Neural cell (in vitro differentiated cells): Measurements from ENCODE around the gene ME1. TPM values are rescaled to one million over a fixed set of nuclear protein-coding genes. Genes with fewer than 3 reads are reported as not detected.

Experiments
- H2AFZ ChIP-seq: fragments of 200-600, 300-800 bp; sonication (generic), shearing (Covaris generic); 2 replicates; pipeline ENCODE4 v1.6.0; 2014; ENCODE audit warnings: low read depth, mild to moderate bottlenecking, antibody characterized with exemption, low read length, moderate library complexity
- H3F3A ChIP-seq: fragments of 200-600 bp; shearing (Covaris generic); 2 replicates; pipeline ENCODE4 v1.6.1; 2016; ENCODE audit warnings: mild to moderate bottlenecking, moderate library complexity, mixed read lengths, antibody characterized with exemption, low read length; ENCODE audit not compliant: insufficient read depth, poor library complexity, severe bottlenecking
- H3K27ac ChIP-seq: fragments of 200-600, 300-800 bp; sonication (generic), shearing (Covaris generic); 2 replicates; pipeline ENCODE4 v1.5.1; 2014; ENCODE audit warnings: mild to moderate bottlenecking, low read length, moderate library complexity
- H3K27me3 ChIP-seq: fragments of 300-800, 200-600 bp; sonication (generic), shearing (Covaris generic); 2 replicates; pipeline ENCODE4 v1.6.0; 2014; ENCODE audit warnings: mild to moderate bottlenecking, low read depth, low read length, moderate library complexity; ENCODE audit not compliant: insufficient read depth
- H3K36me3 ChIP-seq: fragments of 300-800, 200-600 bp; sonication (generic), shearing (Covaris generic); 2 replicates; pipeline ENCODE4 v1.5.1; 2014; ENCODE audit warnings: mild to moderate bottlenecking, antibody characterized with exemption, low read length, moderate library complexity; ENCODE audit not compliant: insufficient read depth
- H3K4me2 ChIP-seq: fragments of 300-800, 200-600 bp; sonication (generic), shearing (Covaris generic); 2 replicates; pipeline ENCODE4 v1.6.0; 2014; ENCODE audit warnings: mild to moderate bottlenecking, low read length
- H3K4me3 ChIP-seq: fragments of 300-800, 200-600 bp; sonication (generic), shearing (Covaris generic); 2 replicates; pipeline ENCODE4 v1.5.1; 2014; ENCODE audit warnings: mild to moderate bottlenecking, low read length, moderate library complexity
- H3K79me2 ChIP-seq: fragments of 200-600 bp; shearing (Covaris generic); replicated peaks from 2 replicates; pipeline ENCODE4 v1.6.0; 2014; ENCODE audit warnings: mild to moderate bottlenecking, low read length, moderate library complexity; ENCODE audit not compliant: insufficient read depth
- H3K9ac ChIP-seq: fragments of 300-800, 200-600 bp; sonication (generic), shearing (Covaris generic); 2 replicates; pipeline ENCODE4 v1.6.1; 2016; ENCODE audit warnings: mild to moderate bottlenecking, low read length, mixed read lengths
- H3K9me2 ChIP-seq: fragments of 200-600 bp; shearing (Covaris generic); 2 replicates; pipeline ENCODE4 v1.6.1; 2016; ENCODE audit warnings: mild to moderate bottlenecking, low read length, mixed read lengths; ENCODE audit not compliant: insufficient read depth
- H3K9me3 ChIP-seq: fragments of 200-600, 300-800 bp; sonication (generic), shearing (Covaris generic); 2 replicates; pipeline ENCODE4 v1.6.1; 2016; ENCODE audit warnings: mild to moderate bottlenecking, mixed run types, low read length, moderate library complexity, mixed read lengths
- H4K20me1 ChIP-seq: fragments of 200-600 bp; shearing (Covaris generic); 2 replicates; pipeline ENCODE4 v1.6.1; 2016; ENCODE audit warnings: mild to moderate bottlenecking, mixed run types; ENCODE audit not compliant: insufficient read depth
- EP300 ChIP-seq: fragments of 450-650 bp; conservative IDR thresholded peaks from 2 replicates; pipeline ENCODE4 v1.6.1; 2014; ENCODE audit warnings: antibody characterized with exemption, mild to moderate bottlenecking, moderate library complexity; ENCODE audit not compliant: poor library complexity, severe bottlenecking
- EZH2 ChIP-seq: fragments of 200-600, 300-800 bp; shearing (Covaris generic), sonication (generic); IDR thresholded peaks from 2 replicates; pipeline ENCODE4 v1.6.1; 2014; ENCODE audit warnings: antibody characterized with exemption, low read length, borderline replicate concordance, mild to moderate bottlenecking; ENCODE audit not compliant: insufficient read depth, poor library complexity, severe bottlenecking
- MXI1 ChIP-seq: fragments of 450-650 bp; conservative IDR thresholded peaks from 2 replicates; pipeline ENCODE4 v1.6.1; 2014; ENCODE audit warnings: antibody characterized with exemption, mild to moderate bottlenecking; ENCODE audit not compliant: poor library complexity, severe bottlenecking
- POLR2AphosphoS5 ChIP-seq: IDR thresholded peaks from 2 replicates; pipeline ENCODE4 v1.6.1; 2012
- RAD21 ChIP-seq: fragments of 450-650 bp; conservative IDR thresholded peaks from 2 replicates; pipeline ENCODE4 v1.6.1; 2014; ENCODE audit warnings: antibody characterized with exemption, mild to moderate bottlenecking, moderate library complexity
- SMC3 ChIP-seq: fragments of 450-650 bp; conservative IDR thresholded peaks from 2 replicates; pipeline ENCODE4 v1.6.1; 2014; ENCODE audit warnings: antibody characterized with exemption, mild to moderate bottlenecking, moderate library complexity; ENCODE audit not compliant: poor library complexity
- TAF1 ChIP-seq: IDR thresholded peaks from 2 replicates; pipeline ENCODE4 v1.6.1; 2012; ENCODE audit warnings: low read depth
- polyA plus RNA-seq: library from polyadenylated mRNA; depleted of rRNA; stranded (reverse); fragments of >200 nt; gene quantifications from 2 replicates; pipeline ENCODE4 v1.2.3, GENCODE V29; 2014
- TF ChIP-seq, protein P1 (sequence below): IDR thresholded peaks from 2 replicates; pipeline ENCODE4 v1.6.1; 2012; ENCODE audit warnings: borderline replicate concordance
- TF ChIP-seq, protein P2 (sequence below): fragments of 450-650 bp; IDR thresholded peaks from 2 replicates; pipeline ENCODE4 v1.5.1; 2014; ENCODE audit warnings: antibody characterized with exemption, mild to moderate bottlenecking, moderate library complexity; ENCODE audit not compliant: poor library complexity, severe bottlenecking

ME1 gene
- polyA plus RNA-seq, 1 donor from 2014 or later = 0.09 TPM

DNA sequence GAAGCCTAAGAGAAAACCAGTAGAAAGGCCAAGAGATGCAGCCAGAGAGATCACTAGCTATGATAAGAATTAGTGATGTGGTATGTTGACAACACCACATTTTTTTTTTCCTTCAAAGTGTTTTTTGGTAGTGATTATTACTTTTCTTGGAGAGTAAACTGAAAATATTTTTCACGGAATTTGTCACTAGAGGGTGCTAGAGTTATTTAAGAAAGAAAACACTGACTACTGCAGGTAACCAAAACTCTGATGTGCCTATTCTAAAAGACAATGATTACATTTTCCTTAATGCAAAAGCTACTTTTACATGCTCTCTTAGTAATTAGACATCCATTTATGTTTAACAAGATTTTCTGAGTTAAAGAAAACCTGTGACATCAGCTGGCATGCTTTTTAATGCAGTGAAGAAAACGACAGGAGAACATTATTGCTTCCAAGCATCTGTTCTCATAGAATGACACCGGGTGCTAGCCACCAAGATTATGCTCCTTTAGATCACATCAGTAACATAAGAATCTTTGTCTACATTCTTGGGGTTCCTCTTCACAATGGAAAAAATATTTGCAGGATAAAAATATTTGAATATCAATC, 208.9 kb downstream of the ME1 start:
- Histone ChIP-seq H3K27ac (no peak overlapping the region), H3K36me3 (no peaks in the 10 kb centered on the region), H3K9me3 (no peaks in the 10 kb centered on the region), H4K20me1 (no peaks in the 10 kb centered on the region), H3K9me2 (no peaks in the 10 kb centered on the region), H3K4me3 (no peak overlapping the region), H2AFZ (no peak overlapping the region), H3K27me3 (no peaks in the 10 kb centered on the region), H3K4me2 (no peak overlapping the region), H3K9ac (no peak overlapping the region), H3K79me2 (no peaks in the 10 kb centered on the region), H3F3A (no peaks in the 10 kb centered on the region)
- TF ChIP-seq, protein P1, sequence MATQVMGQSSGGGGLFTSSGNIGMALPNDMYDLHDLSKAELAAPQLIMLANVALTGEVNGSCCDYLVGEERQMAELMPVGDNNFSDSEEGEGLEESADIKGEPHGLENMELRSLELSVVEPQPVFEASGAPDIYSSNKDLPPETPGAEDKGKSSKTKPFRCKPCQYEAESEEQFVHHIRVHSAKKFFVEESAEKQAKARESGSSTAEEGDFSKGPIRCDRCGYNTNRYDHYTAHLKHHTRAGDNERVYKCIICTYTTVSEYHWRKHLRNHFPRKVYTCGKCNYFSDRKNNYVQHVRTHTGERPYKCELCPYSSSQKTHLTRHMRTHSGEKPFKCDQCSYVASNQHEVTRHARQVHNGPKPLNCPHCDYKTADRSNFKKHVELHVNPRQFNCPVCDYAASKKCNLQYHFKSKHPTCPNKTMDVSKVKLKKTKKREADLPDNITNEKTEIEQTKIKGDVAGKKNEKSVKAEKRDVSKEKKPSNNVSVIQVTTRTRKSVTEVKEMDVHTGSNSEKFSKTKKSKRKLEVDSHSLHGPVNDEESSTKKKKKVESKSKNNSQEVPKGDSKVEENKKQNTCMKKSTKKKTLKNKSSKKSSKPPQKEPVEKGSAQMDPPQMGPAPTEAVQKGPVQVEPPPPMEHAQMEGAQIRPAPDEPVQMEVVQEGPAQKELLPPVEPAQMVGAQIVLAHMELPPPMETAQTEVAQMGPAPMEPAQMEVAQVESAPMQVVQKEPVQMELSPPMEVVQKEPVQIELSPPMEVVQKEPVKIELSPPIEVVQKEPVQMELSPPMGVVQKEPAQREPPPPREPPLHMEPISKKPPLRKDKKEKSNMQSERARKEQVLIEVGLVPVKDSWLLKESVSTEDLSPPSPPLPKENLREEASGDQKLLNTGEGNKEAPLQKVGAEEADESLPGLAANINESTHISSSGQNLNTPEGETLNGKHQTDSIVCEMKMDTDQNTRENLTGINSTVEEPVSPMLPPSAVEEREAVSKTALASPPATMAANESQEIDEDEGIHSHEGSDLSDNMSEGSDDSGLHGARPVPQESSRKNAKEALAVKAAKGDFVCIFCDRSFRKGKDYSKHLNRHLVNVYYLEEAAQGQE = no peak
- TF ChIP-seq EZH2 (no peak), MXI1 (no peak), POLR2AphosphoS5 (no peak), SMC3 (peak; percentile 85), RAD21 (peak; percentile 84)
- TF ChIP-seq, protein P2, sequence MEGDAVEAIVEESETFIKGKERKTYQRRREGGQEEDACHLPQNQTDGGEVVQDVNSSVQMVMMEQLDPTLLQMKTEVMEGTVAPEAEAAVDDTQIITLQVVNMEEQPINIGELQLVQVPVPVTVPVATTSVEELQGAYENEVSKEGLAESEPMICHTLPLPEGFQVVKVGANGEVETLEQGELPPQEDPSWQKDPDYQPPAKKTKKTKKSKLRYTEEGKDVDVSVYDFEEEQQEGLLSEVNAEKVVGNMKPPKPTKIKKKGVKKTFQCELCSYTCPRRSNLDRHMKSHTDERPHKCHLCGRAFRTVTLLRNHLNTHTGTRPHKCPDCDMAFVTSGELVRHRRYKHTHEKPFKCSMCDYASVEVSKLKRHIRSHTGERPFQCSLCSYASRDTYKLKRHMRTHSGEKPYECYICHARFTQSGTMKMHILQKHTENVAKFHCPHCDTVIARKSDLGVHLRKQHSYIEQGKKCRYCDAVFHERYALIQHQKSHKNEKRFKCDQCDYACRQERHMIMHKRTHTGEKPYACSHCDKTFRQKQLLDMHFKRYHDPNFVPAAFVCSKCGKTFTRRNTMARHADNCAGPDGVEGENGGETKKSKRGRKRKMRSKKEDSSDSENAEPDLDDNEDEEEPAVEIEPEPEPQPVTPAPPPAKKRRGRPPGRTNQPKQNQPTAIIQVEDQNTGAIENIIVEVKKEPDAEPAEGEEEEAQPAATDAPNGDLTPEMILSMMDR = peak; percentile 85

DNA sequence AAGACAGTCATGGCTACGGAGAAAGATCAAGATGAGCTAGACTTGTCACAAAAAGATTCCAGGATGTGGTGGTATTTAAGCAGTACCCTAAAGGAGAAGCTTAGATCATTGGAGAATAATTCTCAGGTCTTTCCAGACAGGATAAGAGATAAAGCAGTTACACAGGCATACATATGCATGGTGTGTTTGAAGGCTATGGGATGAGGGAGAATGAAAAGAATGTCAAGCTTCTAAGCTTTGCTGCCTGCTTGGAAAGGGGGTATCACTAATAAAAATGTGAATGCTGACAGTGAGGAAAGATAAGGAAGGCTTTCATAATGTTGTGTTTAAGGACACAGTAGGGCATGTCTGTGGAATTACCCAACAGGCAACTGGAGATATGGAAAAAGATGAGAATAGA, 209.6 kb downstream of the ME1 start:
- no peaks in the 10 kb centered on the region for H3K79me2 ChIP-seq
- H3K36me3 ChIP-seq = no peaks in the 10 kb centered on the region
- no peaks in the 10 kb centered on the region for H3K9me2 ChIP-seq
- no peak overlapping the region for H3K27ac ChIP-seq
- TF ChIP-seq, protein P2 = no peak
- no peak for TF ChIP-seq SMC3
- no peak for TF ChIP-seq POLR2AphosphoS5
- TF ChIP-seq, protein P1 = no peak
- no peak for TF ChIP-seq MXI1
- TF ChIP-seq EP300 = no peak
- no peak for TF ChIP-seq EZH2
- TF ChIP-seq TAF1 = no peak
- TF ChIP-seq RAD21 = no peak
- H3K27me3 ChIP-seq = no peaks in the 10 kb centered on the region
- H2AFZ ChIP-seq = no peak overlapping the region
- no peaks in the 10 kb centered on the region for H3F3A ChIP-seq
- no peak overlapping the region for H3K9ac ChIP-seq
- no peaks in the 10 kb centered on the region for H3K9me3 ChIP-seq
- no peaks in the 10 kb centered on the region for H4K20me1 ChIP-seq
- H3K4me2 ChIP-seq = no peak overlapping the region
- no peak overlapping the region for H3K4me3 ChIP-seq
